ENCODE data around the gene BACH1.

Gene BACH1

GRCh38 chr21:29299046-29299915 is 559 bp downstream of the BACH1 start:
- peak overlapping the region; percentile 51 for H2AFZ ChIP-seq (ENCODE audit: insufficient read depth, low read length, poor library complexity)
- H3K79me1 ChIP-seq (ENCODE audit: low read length) = peaks cover 12% of the 10 kb centered on the region
- H3K36me3 ChIP-seq (ENCODE audit: control insufficient read depth in 1 of 2, insufficient read depth in 2 of 2, low read length in 2 of 2) = no peaks in the 10 kb centered on the region
- H3K27me3 ChIP-seq (ENCODE audit: insufficient read depth, low read length) = no peaks in the 10 kb centered on the region
- H4K12ac ChIP-seq (ENCODE audit: low read depth, low read length) = peak overlapping the region; percentile 82
- H3K14ac ChIP-seq (ENCODE audit: low read length) = peak overlapping the region; percentile 68
- peak overlapping the region; percentile 94 for H3K4ac ChIP-seq (ENCODE audit: low read depth, low read length)
- peak overlapping the region; percentile 81 for H3K27ac ChIP-seq (ENCODE audit: low read depth, low read length)
- H4K8ac ChIP-seq (ENCODE audit: low read depth, low read length) = peak overlapping the region; percentile 90
- H2BK5ac ChIP-seq (ENCODE audit: low read depth, low read length, poor library complexity) = peak overlapping the region; percentile 83
- peak overlapping the region; percentile 86 for H3K4me3 ChIP-seq (ENCODE audit: low read depth, low read length)
- H3K79me2 ChIP-seq (ENCODE audit: control insufficient read depth, insufficient read depth, low read length, poor library complexity) = peaks cover 10% of the 10 kb centered on the region
- peak overlapping the region; percentile 78 for H3K23ac ChIP-seq (ENCODE audit: low read length)
- H2AK5ac ChIP-seq (ENCODE audit: low read length) = no peak overlapping the region
- H2BK120ac ChIP-seq (ENCODE audit: insufficient read depth, low read length, poor library complexity) = peak overlapping the region; percentile 87
- peak overlapping the region; percentile 85 for H4K91ac ChIP-seq (ENCODE audit: low read depth, low read length)
- H3K4me1 ChIP-seq (ENCODE audit: control insufficient read depth in 1 of 2, insufficient read depth in 2 of 2, low read length in 2 of 2) = peaks cover 9 to 11% of the 10 kb centered on the region in 2 experiments
- peak overlapping the region; percentile 95 for H3K18ac ChIP-seq (ENCODE audit: low read length)
- DNase-seq = peak; percentile 59 to 83
- WGBS (ENCODE audit: extremely low coverage, insufficient coverage, insufficient read length) = no CpG with 5 or more reads among the region's 75 CpGs
- H3K9ac ChIP-seq (ENCODE audit: low read length) = peak overlapping the region; percentile 90
- no peaks in the 10 kb centered on the region for H3K9me3 ChIP-seq (ENCODE audit: insufficient read depth, low read depth, low read length)
- peak overlapping the region; percentile 51 for H2BK12ac ChIP-seq (ENCODE audit: low read length)
- H3K4me2 ChIP-seq (ENCODE audit: low read length) = peak overlapping the region; percentile 93

- peak overlapping the region; percentile 93 for H3K4me2 ChIP-seq (ENCODE audit: low read length)
- peaks cover 9 to 11% of the 10 kb centered on the region in 2 experiments for H3K4me1 ChIP-seq (ENCODE audit: control insufficient read depth in 1 of 2, insufficient read depth in 2 of 2, low read length in 2 of 2)
- no peak overlapping the region for H2BK12ac ChIP-seq (ENCODE audit: low read length)
- H2BK120ac ChIP-seq (ENCODE audit: insufficient read depth, low read length, poor library complexity) = no peak overlapping the region
- H3K79me2 ChIP-seq (ENCODE audit: control insufficient read depth, insufficient read depth, low read length, poor library complexity) = peaks cover 12% of the 10 kb centered on the region
- no peak overlapping the region for H3K14ac ChIP-seq (ENCODE audit: low read length)
- no peak overlapping the region for H3K23ac ChIP-seq (ENCODE audit: low read length)
- peak overlapping the region; percentile 81 for H3K27ac ChIP-seq (ENCODE audit: low read depth, low read length)
- no peak overlapping the region for H2BK5ac ChIP-seq (ENCODE audit: low read depth, low read length, poor library complexity)
- H3K27me3 ChIP-seq (ENCODE audit: insufficient read depth, low read length) = no peaks in the 10 kb centered on the region
- peak overlapping the region; percentile 23 for H4K91ac ChIP-seq (ENCODE audit: low read depth, low read length)
- WGBS (ENCODE audit: extremely low coverage, insufficient coverage, insufficient read length) = no CpG with 5 or more reads among the region's 13 CpGs
- no peak overlapping the region for H2AK5ac ChIP-seq (ENCODE audit: low read length)
- peak overlapping the region; percentile 94 for H3K4ac ChIP-seq (ENCODE audit: low read depth, low read length)
- H3K79me1 ChIP-seq (ENCODE audit: low read length) = peaks cover 12% of the 10 kb centered on the region
- no peaks in the 10 kb centered on the region for H3K36me3 ChIP-seq (ENCODE audit: control insufficient read depth in 1 of 2, insufficient read depth in 2 of 2, low read length in 2 of 2)
- no peak overlapping the region for H3K18ac ChIP-seq (ENCODE audit: low read length)
- H3K4me3 ChIP-seq (ENCODE audit: low read depth, low read length) = peak overlapping the region; percentile 60
- DNase-seq = peak; percentile 71 to 75
- no peak overlapping the region for H4K8ac ChIP-seq (ENCODE audit: low read depth, low read length)
- H3K9me3 ChIP-seq (ENCODE audit: insufficient read depth, low read depth, low read length) = no peaks in the 10 kb centered on the region
- no peak overlapping the region for H2AFZ ChIP-seq (ENCODE audit: insufficient read depth, low read length, poor library complexity)
- H4K12ac ChIP-seq (ENCODE audit: low read depth, low read length) = no peak overlapping the region
- H3K9ac ChIP-seq (ENCODE audit: low read length) = no peak overlapping the region
Measured at GRCh38 chr21:29299916-29300806, 1.4 kb downstream of the BACH1 start.

- no CpG with 5 or more reads among the region's 3 CpGs for WGBS (ENCODE audit: extremely low coverage, insufficient coverage, insufficient read length)
- no peak overlapping the region for H3K27ac ChIP-seq (ENCODE audit: low read depth, low read length)
- H2AK5ac ChIP-seq (ENCODE audit: low read length) = no peak overlapping the region
- no peak overlapping the region for H4K91ac ChIP-seq (ENCODE audit: low read depth, low read length)
- H3K79me1 ChIP-seq (ENCODE audit: low read length) = peaks cover 12% of the 10 kb centered on the region
- H3K36me3 ChIP-seq (ENCODE audit: control insufficient read depth in 1 of 2, insufficient read depth in 2 of 2, low read length in 2 of 2) = no peaks in the 10 kb centered on the region
- H2BK5ac ChIP-seq (ENCODE audit: low read depth, low read length, poor library complexity) = no peak overlapping the region
- peaks cover 9 to 11% of the 10 kb centered on the region in 2 experiments for H3K4me1 ChIP-seq (ENCODE audit: control insufficient read depth in 1 of 2, insufficient read depth in 2 of 2, low read length in 2 of 2)
- H3K27me3 ChIP-seq (ENCODE audit: insufficient read depth, low read length) = no peaks in the 10 kb centered on the region
- peak overlapping the region; percentile 65 for H3K4ac ChIP-seq (ENCODE audit: low read depth, low read length)
- H3K9me3 ChIP-seq (ENCODE audit: insufficient read depth, low read depth, low read length) = no peaks in the 10 kb centered on the region
- no peak overlapping the region for H3K4me3 ChIP-seq (ENCODE audit: low read depth, low read length)
- H2BK120ac ChIP-seq (ENCODE audit: insufficient read depth, low read length, poor library complexity) = no peak overlapping the region
- no peak overlapping the region for H3K18ac ChIP-seq (ENCODE audit: low read length)
- DNase-seq = no peak
- no peak overlapping the region for H4K8ac ChIP-seq (ENCODE audit: low read depth, low read length)
- H2AFZ ChIP-seq (ENCODE audit: insufficient read depth, low read length, poor library complexity) = no peak overlapping the region
- no peak overlapping the region for H3K23ac ChIP-seq (ENCODE audit: low read length)
- H4K12ac ChIP-seq (ENCODE audit: low read depth, low read length) = no peak overlapping the region
- no peak overlapping the region for H3K9ac ChIP-seq (ENCODE audit: low read length)
- H3K14ac ChIP-seq (ENCODE audit: low read length) = no peak overlapping the region
- no peak overlapping the region for H2BK12ac ChIP-seq (ENCODE audit: low read length)
- H3K4me2 ChIP-seq (ENCODE audit: low read length) = peak overlapping the region; percentile 93
- H3K79me2 ChIP-seq (ENCODE audit: control insufficient read depth, insufficient read depth, low read length, poor library complexity) = peaks cover 12% of the 10 kb centered on the region
Measured at GRCh38 chr21:29300807-29301138, 2.1 kb downstream of the BACH1 start.

GRCh38 chr21:29301691-29302090 is 3.0 kb downstream of the BACH1 start:
- no peaks in the 10 kb centered on the region for H3K27me3 ChIP-seq (ENCODE audit: insufficient read depth, low read length)
- no peak overlapping the region for H4K12ac ChIP-seq (ENCODE audit: low read depth, low read length)
- no peak overlapping the region for H3K14ac ChIP-seq (ENCODE audit: low read length)
- no peak overlapping the region for H3K4me3 ChIP-seq (ENCODE audit: low read depth, low read length)
- no peak overlapping the region for H2BK5ac ChIP-seq (ENCODE audit: low read depth, low read length, poor library complexity)
- no peak overlapping the region for H4K8ac ChIP-seq (ENCODE audit: low read depth, low read length)
- DNase-seq = no peak
- no peak overlapping the region for H3K18ac ChIP-seq (ENCODE audit: low read length)
- H3K9me3 ChIP-seq (ENCODE audit: insufficient read depth, low read depth, low read length) = peaks cover 2% of the 10 kb centered on the region
- no peak overlapping the region for H3K23ac ChIP-seq (ENCODE audit: low read length)
- H2AFZ ChIP-seq (ENCODE audit: insufficient read depth, low read length, poor library complexity) = no peak overlapping the region
- H2BK12ac ChIP-seq (ENCODE audit: low read length) = no peak overlapping the region
- H3K79me1 ChIP-seq (ENCODE audit: low read length) = peaks cover 12% of the 10 kb centered on the region
- H3K4me1 ChIP-seq (ENCODE audit: control insufficient read depth in 1 of 2, insufficient read depth in 2 of 2, low read length in 2 of 2) = peaks cover 11 to 12% of the 10 kb centered on the region in 2 experiments
- H3K27ac ChIP-seq (ENCODE audit: low read depth, low read length) = no peak overlapping the region
- H3K4me2 ChIP-seq (ENCODE audit: low read length) = peak overlapping the region; percentile 50
- no peak overlapping the region for H2AK5ac ChIP-seq (ENCODE audit: low read length)
- no peak overlapping the region for H4K91ac ChIP-seq (ENCODE audit: low read depth, low read length)
- H3K4ac ChIP-seq (ENCODE audit: low read depth, low read length) = peak overlapping the region; percentile 70
- H2BK120ac ChIP-seq (ENCODE audit: insufficient read depth, low read length, poor library complexity) = no peak overlapping the region
- peaks cover 0 to 2% of the 10 kb centered on the region in 2 experiments for H3K36me3 ChIP-seq (ENCODE audit: control insufficient read depth in 1 of 2, insufficient read depth in 2 of 2, low read length in 2 of 2)
- no CpG with 5 or more reads among the region's 6 CpGs for WGBS (ENCODE audit: extremely low coverage, insufficient coverage, insufficient read length)
- H3K9ac ChIP-seq (ENCODE audit: low read length) = no peak overlapping the region
- peaks cover 14% of the 10 kb centered on the region for H3K79me2 ChIP-seq (ENCODE audit: control insufficient read depth, insufficient read depth, low read length, poor library complexity)

Measured in trophoblast cell (in vitro differentiated cells and primary cell).